HepG2 (cell line): ENCODE measurements around the gene SNAPC4. TPM values are rescaled to one million over a fixed set of nuclear protein-coding genes. Genes with fewer than 3 reads are reported as not detected.
A peak's percentile ranks its signal among the peaks of the same experiment; 100 is the strongest.

Experiments
- ARNTL ChIP-seq: sonication (generic); formaldehyde crosslinking; IDR thresholded peaks from 2 replicates; pipeline ENCODE4 v1.4.0; 2020; ENCODE audit warnings: mild to moderate bottlenecking, missing genetic modification reagents
- CCAR2 ChIP-seq: fragments of 200-400 bp; formaldehyde crosslinking; optimal IDR thresholded peaks from 2 replicates; pipeline ENCODE3; 2018; ENCODE audit warnings: low read depth, mild to moderate bottlenecking, low read length, moderate library complexity
- DMAP1 ChIP-seq: IDR thresholded peaks from 2 replicates; pipeline ENCODE4 v1.6.1; 2016
- DZIP1 ChIP-seq: sonication (generic); formaldehyde crosslinking; IDR thresholded peaks from 2 replicates; pipeline ENCODE4 v1.5.0; 2020; ENCODE audit warnings: mild to moderate bottlenecking, missing genetic modification reagents
- ELF3 ChIP-seq: IDR thresholded peaks from 2 replicates; pipeline ENCODE4 v1.6.1; 2016; ENCODE audit warnings: missing genetic modification reagents, missing compliant biosample characterization
- FOXA3 ChIP-seq: IDR thresholded peaks from 2 replicates; pipeline ENCODE4 v1.6.1; 2016; ENCODE audit warnings: missing genetic modification reagents, missing compliant biosample characterization
- FOXP1 ChIP-seq, 2 experiments: fragments of 450-650 bp in 1 of 2; IDR thresholded peaks; 2 replicates each; pipeline ENCODE4 v1.6.1; 2017 to 2018; ENCODE audit warnings: antibody characterized with exemption in 1 of 2
- JUND ChIP-seq: sonication (generic); formaldehyde crosslinking; IDR thresholded peaks from 2 replicates; pipeline ENCODE4 v1.8.0; 2022; ENCODE audit warnings: mild to moderate bottlenecking, missing genetic modification reagents
- KLF12 ChIP-seq: sonication (generic); formaldehyde crosslinking; IDR thresholded peaks from 2 replicates; pipeline ENCODE4 v1.4.0; 2020; ENCODE audit warnings: missing genetic modification reagents, borderline replicate concordance
- KMT2A ChIP-seq: sonication (generic); formaldehyde crosslinking; IDR thresholded peaks from 2 replicates; pipeline ENCODE4 v1.4.0; 2020; ENCODE audit warnings: missing genetic modification reagents
- KMT2B ChIP-seq: IDR thresholded peaks from 2 replicates; pipeline ENCODE4 v1.6.1; 2016; ENCODE audit warnings: missing genetic modification reagents, missing compliant biosample characterization
- MED1 ChIP-seq: sonication (generic); formaldehyde crosslinking; IDR thresholded peaks from 2 replicates; pipeline ENCODE4 v1.4.0; 2020; ENCODE audit warnings: missing genetic modification reagents
- MIXL1 ChIP-seq: IDR thresholded peaks from 2 replicates; pipeline ENCODE4 v1.6.1; 2016
- NR2C2 ChIP-seq: sonication (generic); formaldehyde crosslinking; IDR thresholded peaks from 2 replicates; pipeline ENCODE4 v1.4.0; 2020; ENCODE audit warnings: missing genetic modification reagents, mild to moderate bottlenecking, moderate library complexity, borderline replicate concordance
- PRPF4 ChIP-seq: fragments of 200-400 bp; formaldehyde crosslinking; IDR thresholded peaks from 2 replicates; pipeline ENCODE4 v1.6.1; 2016; ENCODE audit warnings: low read length, low read depth; ENCODE audit not compliant: poor library complexity, severe bottlenecking
- PTBP1 ChIP-seq: fragments of 200-400 bp; formaldehyde crosslinking; IDR thresholded peaks from 2 replicates; pipeline ENCODE4 v1.6.1; 2018; ENCODE audit warnings: low read length, low read depth; ENCODE audit not compliant: poor library complexity, severe bottlenecking
- SALL2 ChIP-seq: sonication (generic); formaldehyde crosslinking; IDR thresholded peaks from 2 replicates; pipeline ENCODE4 v1.8.1; 2023; ENCODE audit warnings: mild to moderate bottlenecking, missing genetic modification reagents, inconsistent platforms
- SNAPC2 ChIP-seq: sonication (generic); formaldehyde crosslinking; IDR thresholded peaks from 2 replicates; pipeline ENCODE4 v1.8.1; 2022; ENCODE audit warnings: mild to moderate bottlenecking, missing genetic modification reagents
- SSRP1 ChIP-seq: IDR thresholded peaks from 2 replicates; pipeline ENCODE4 v1.6.1; 2016; ENCODE audit warnings: control low read depth
- TERF1 ChIP-seq: sonication (generic); formaldehyde crosslinking; IDR thresholded peaks from 2 replicates; pipeline ENCODE4 v1.8.0; 2022; ENCODE audit warnings: mild to moderate bottlenecking, missing genetic modification reagents, moderate library complexity
- YY1 ChIP-seq: IDR thresholded peaks from 2 replicates; pipeline ENCODE4 v1.6.1; 2011; ENCODE audit warnings: low read length, low read depth, moderate library complexity, mild to moderate bottlenecking; ENCODE audit not compliant: insufficient read depth, insufficient replicate concordance
- ZC3H13 ChIP-seq: sonication (generic); formaldehyde crosslinking; IDR thresholded peaks from 2 replicates; pipeline ENCODE4 v1.8.1; 2023; ENCODE audit warnings: mild to moderate bottlenecking, missing genetic modification reagents, moderate library complexity
- ZFYVE20 ChIP-seq: sonication (generic); formaldehyde crosslinking; IDR thresholded peaks from 2 replicates; pipeline ENCODE4 v1.8.0; 2023; ENCODE audit warnings: low read depth, mild to moderate bottlenecking, moderate library complexity, missing genetic modification reagents, borderline replicate concordance
- ZIK1 ChIP-seq: sonication (generic); formaldehyde crosslinking; IDR thresholded peaks from 2 replicates; pipeline ENCODE4 v1.5.0; 2020; ENCODE audit warnings: mild to moderate bottlenecking, low read depth, missing genetic modification reagents, borderline replicate concordance
- ZNF225 ChIP-seq: sonication (generic); formaldehyde crosslinking; IDR thresholded peaks from 2 replicates; pipeline ENCODE4 v1.4.0; 2020; ENCODE audit warnings: mild to moderate bottlenecking, missing genetic modification reagents
- ZNF30 ChIP-seq: sonication (generic); formaldehyde crosslinking; IDR thresholded peaks from 2 replicates; pipeline ENCODE4 v1.5.0; 2020; ENCODE audit warnings: mild to moderate bottlenecking, missing genetic modification reagents
- ZNF556 ChIP-seq: sonication (generic); formaldehyde crosslinking; IDR thresholded peaks from 2 replicates; pipeline ENCODE4 v1.4.0; 2020; ENCODE audit warnings: mild to moderate bottlenecking, missing genetic modification reagents, borderline replicate concordance
- ZNF850 ChIP-seq: sonication (generic); formaldehyde crosslinking; conservative IDR thresholded peaks from 2 replicates; pipeline ENCODE4 v1.9.0; 2021; ENCODE audit warnings: mild to moderate bottlenecking, missing genetic modification reagents
- ZSCAN30 ChIP-seq: sonication (generic); formaldehyde crosslinking; IDR thresholded peaks from 2 replicates; pipeline ENCODE4 v1.5.0; 2020; ENCODE audit warnings: mild to moderate bottlenecking, missing genetic modification reagents
- polyA plus RNA-seq, 8 experiments: library from polyadenylated mRNA; depleted of rRNA in 3 of 8; stranded (reverse) in 7 of 8; unstranded in 1 of 8; fragments of >200 nt; fragmentation: Illumina TruSeq in 4 of 8; extraction: Trizol in 4 of 8; gene quantifications; 2 replicates each; pipeline versions ENCODE4 v1.2.1 to v1.2.3, GENCODE V29; 2011 to 2016; ENCODE audit warnings: low read depth in 4 of 8, missing spikeins in 1 of 8, mixed read lengths in 1 of 8; ENCODE audit not compliant: insufficient read depth in 1 of 8
- total RNA-seq, 5 experiments: library from RNA; depleted of rRNA; stranded (reverse); fragments of >200 nt; fragmentation: Illumina TruSeq; extraction: Trizol; gene quantifications; 2 replicates each; pipeline ENCODE4 v1.2.3, GENCODE V29; 2016; ENCODE audit warnings: low read depth in 1 of 5

SNAPC4 gene
- total and polyA plus RNA-seq, 2 of the 13 experiments (the other 11 are each of a cell fraction or from before 2014, with no cell fraction given), result 2.0 to 6.0 TPM

GRCh38 chr9:136410500-136411287 lies 10.7 kb upstream of the SNAPC4 start, which contains the start of the genes ENTR1 and PMPCA (continued):
- TF ChIP-seq JUND (CRISPR knock-in tag) (no peak), NR2C2 (peak; percentile 24; the same call in 1 of the 2 replicates), PRPF4 (no peak), ARNTL (0 out of 2 replicates have a peak, but pooled peaks have one; percentile 17), PTBP1 (no peak), TERF1 (CRISPR knock-in tag) (no peak), FOXP1 (IDR thresholded peaks at IDR 0.05) (no peak), FOXP1 (CRISPR knock-in tag; IDR thresholded peaks at IDR 0.05) (no peak), ZNF850 (CRISPR knock-in tag) (no peak), KMT2A (peak; percentile 88), SSRP1 (CRISPR knock-in tag) (no peak), SALL2 (CRISPR knock-in tag) (no peak), DMAP1 (peak; percentile 89), ZFYVE20 (CRISPR knock-in tag) (peak; percentile 68; the same call in 1 of the 2 replicates), KLF12 (CRISPR knock-in tag) (peak; percentile 22; the same call in 1 of the 2 replicates), CCAR2 (no peak), ELF3 (CRISPR knock-in tag) (peak; percentile 48), ZNF556 (CRISPR knock-in tag) (0 out of 2 replicates have a peak, but pooled peaks have one; percentile 57), ZNF225 (CRISPR knock-in tag) (no peak; the same call in 1 of the 2 replicates), FOXA3 (0 out of 2 replicates have a peak, but pooled peaks have one; percentile 44), ZIK1 (CRISPR knock-in tag) (peak; percentile 90; the same call in 1 of the 2 replicates), MIXL1 (no peak), DZIP1 (CRISPR knock-in tag) (no peak), SNAPC2 (CRISPR knock-in tag) (peak; percentile 39), ZSCAN30 (CRISPR knock-in tag) (no peak), MED1 (peak; percentile 55), ZC3H13 (peak; percentile 84), KMT2B (CRISPR knock-in tag) (peak; percentile 95), YY1 (peak; percentile 99), ZNF30 (CRISPR knock-in tag) (no peak; the same call in 1 of the 2 replicates)
